Measurements from ENCODE around the gene IMMP2L. TPM values are rescaled to one million over a fixed set of nuclear protein-coding genes. Genes with fewer than 3 reads are reported as not detected.

Gene IMMP2L
- total and polyA plus RNA-seq, 2 of the 8 experiments (the other 6 are each of a cell fraction or from before 2014, with no cell fraction given), result 2.3 to 10.1 TPM

DNA sequence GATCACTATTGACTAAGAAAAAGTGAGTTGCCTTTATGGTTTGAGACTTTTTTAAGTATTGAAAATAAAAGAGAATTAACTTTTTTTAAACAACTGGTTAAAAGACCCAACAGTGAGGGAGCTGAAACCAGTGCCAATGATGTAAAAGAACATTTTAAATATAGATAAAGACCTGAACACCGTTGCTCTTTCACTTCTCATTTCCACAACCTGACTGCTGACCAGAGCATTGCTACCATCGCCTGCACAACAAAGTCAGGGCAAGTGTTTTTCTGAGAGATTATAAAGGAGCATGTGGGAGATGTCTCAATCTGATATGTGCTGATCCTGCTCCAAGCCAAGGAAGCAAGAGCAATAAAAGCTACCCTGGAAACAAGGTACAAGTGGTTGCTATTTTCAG is 34.7 kb downstream of the IMMP2L start (continued):
- TF ChIP-seq SUZ12 (IDR thresholded peaks at IDR 0.05; ENCODE audit: low read length) (no peak), SIN3A (conservative IDR thresholded peaks at IDR 0.05 in 1 of 2, IDR thresholded peaks at IDR 0.05 in 1 of 2; ENCODE audit: low read depth in 1 of 2, low read length in 2 of 2) (no peak), BRCA1 (IDR thresholded peaks at IDR 0.05; ENCODE audit: low read depth, low read length) (no peak), GABPA (IDR thresholded peaks at IDR 0.05; ENCODE audit: borderline replicate concordance, insufficient read depth, low read length) (no peak), ASH2L (IDR thresholded peaks at IDR 0.05; ENCODE audit: low read length) (no peak)

Measured in H1 (cell line).